A549 (cell line): ENCODE measurements around the gene TRAPPC2L. TPM values are rescaled to one million over a fixed set of nuclear protein-coding genes. Genes with fewer than 3 reads are reported as not detected.
A peak's percentile ranks its signal among the peaks of the same experiment; 100 is the strongest.

ENCODE experiments used
- ATAC-seq, 2 experiments: fragments of 200-7000 bp in 1 of 2; fragments of >200 bp in 1 of 2; cut with Nextera tagmentation in 1 of 2; cut with Tn5 transposase in 1 of 2; 3 replicates each; pipeline versions ENCODE4 v1.8.0 to v1.9.1; 2018 to 2020; ENCODE audit warnings: mild to moderate bottlenecking in 1 of 2, moderate library complexity in 1 of 2
- CTCF ChIA-PET: fragments of 300-600 bp; sonication (Branson Sonifier 250); formaldehyde crosslinking; extraction: SDS; loops from one replicate; lab custom pipeline; 2021; ENCODE audit warnings: antibody characterized with exemption, inconsistent platforms; lab: Yijun Ruan, JAX
- POLR2A ChIA-PET: fragments of 350-600 bp; formaldehyde crosslinking; extraction: SDS; loops from one replicate; lab custom pipeline; 2021; ENCODE audit warnings: antibody characterized with exemption, inconsistent platforms; lab: Yijun Ruan, JAX
- DNase-seq, 2 experiments: peaks; one replicate each; pipeline versions ENCODE4 v3.0.0 to v3.0.0-alpha.2; 2011 to 2016; ENCODE audit warnings: low read depth in 1 of 2, low spot score in 1 of 2
- FAIRE-seq: peaks from 2 replicates; lab custom pipeline; 2011; peaks lifted over from hg19 to GRCh38; lab: Jason Lieb, UNC
- H3K27ac ChIP-seq, 2 experiments: fragments of >200 bp; sonication (Bioruptor Twin); formaldehyde crosslinking; 3 replicates each; pipeline ENCODE4 v1.5.1; 2016 to 2017
- H3K4me1 ChIP-seq: fragments of >200 bp; sonication (Bioruptor Twin); formaldehyde crosslinking; 3 replicates; pipeline ENCODE4 v1.6.1; 2016
- H3K4me2 ChIP-seq: fragments of >200 bp; sonication (Bioruptor Twin); formaldehyde crosslinking; 3 replicates; pipeline ENCODE4 v1.6.1; 2016
- H3K4me3 ChIP-seq: fragments of >200 bp; sonication (Bioruptor Twin); formaldehyde crosslinking; 3 replicates; pipeline ENCODE4 v1.5.1; 2016
- H3K9me3 ChIP-seq: fragments of >200 bp; sonication (Bioruptor Twin); formaldehyde crosslinking; 3 replicates; pipeline ENCODE4 v1.6.1; 2016
- CHD4 ChIP-seq: fragments of 200-600 bp; sonication (generic); IDR thresholded peaks from 2 replicates; pipeline ENCODE4 v1.6.1; 2016; ENCODE audit warnings: antibody characterized with exemption, mild to moderate bottlenecking, borderline replicate concordance
- EHF ChIP-seq: fragments of 250-450 bp; sonication (Bioruptor Pico); IDR thresholded peaks from 2 replicates; pipeline ENCODE4 v1.5.0; 2020; ENCODE audit warnings: mild to moderate bottlenecking
- EHMT2 ChIP-seq: fragments of 200-600 bp; sonication (generic); IDR thresholded peaks from 2 replicates; pipeline ENCODE4 v1.6.1; 2016; ENCODE audit warnings: antibody characterized with exemption, low read depth, mild to moderate bottlenecking, moderate library complexity
- FOSB ChIP-seq: fragments of 250-450 bp; sonication (Bioruptor Pico); IDR thresholded peaks from 2 replicates; pipeline ENCODE4 v1.5.0; 2020; ENCODE audit warnings: mild to moderate bottlenecking, moderate library complexity
- HEYL ChIP-seq: fragments of 250-450 bp; sonication (Bioruptor Pico); IDR thresholded peaks from 2 replicates; pipeline ENCODE4 v1.8.0; 2021; ENCODE audit warnings: mild to moderate bottlenecking, moderate library complexity
- HMGXB4 ChIP-seq: fragments of 250-450 bp; sonication (Bioruptor Pico); IDR thresholded peaks from 2 replicates; pipeline ENCODE4 v1.5.0; 2021; ENCODE audit warnings: mild to moderate bottlenecking, moderate library complexity, borderline replicate concordance
- JUN ChIP-seq, 2 experiments: fragments of >200 bp; sonication (Bioruptor Twin); formaldehyde crosslinking; IDR thresholded peaks; 2 replicates in 1 of 2; 3 replicates in 1 of 2; pipeline ENCODE4 v1.6.1; 2016 to 2017
- MAX ChIP-seq: IDR thresholded peaks from 2 replicates; pipeline ENCODE4 v1.6.1; 2012
- MAZ ChIP-seq: fragments of 150-350 bp; IDR thresholded peaks from 2 replicates; pipeline ENCODE4 v1.6.1; 2014; ENCODE audit warnings: antibody characterized with exemption, low read depth, low read length, borderline replicate concordance
- MYC ChIP-seq: IDR thresholded peaks from 2 replicates; pipeline ENCODE4 v1.6.1; 2012; ENCODE audit warnings: mild to moderate bottlenecking, inconsistent platforms, low read length, improper control_type of control experiment, borderline replicate concordance
- NFE2L2 ChIP-seq: fragments of 150-350 bp; conservative IDR thresholded peaks from 2 replicates; pipeline ENCODE4 v1.6.1; 2014; ENCODE audit warnings: low read length
- NPAS2 ChIP-seq: fragments of 250-450 bp; sonication (Bioruptor Pico); IDR thresholded peaks from 2 replicates; pipeline ENCODE4 v1.8.0; 2022; ENCODE audit warnings: mild to moderate bottlenecking, moderate library complexity, borderline replicate concordance
- NR3C1 ChIP-seq: fragments of >200 bp; sonication (Bioruptor Twin); formaldehyde crosslinking; IDR thresholded peaks from 3 replicates; pipeline ENCODE4 v1.6.1; 2017
- POLR2AphosphoS2 ChIP-seq: conservative IDR thresholded peaks from 2 replicates; pipeline ENCODE4 v1.6.1; 2012; ENCODE audit warnings: low read length, improper control_type of control experiment, inconsistent platforms
- RARB ChIP-seq: fragments of 250-450 bp; sonication (Bioruptor Pico); IDR thresholded peaks from 2 replicates; pipeline ENCODE4 v1.8.0; 2021; ENCODE audit warnings: mild to moderate bottlenecking, moderate library complexity
- RCOR1 ChIP-seq: fragments of 150-350 bp; IDR thresholded peaks from 2 replicates; pipeline ENCODE4 v1.6.1; 2014; ENCODE audit warnings: antibody characterized with exemption, low read length, low read depth
- SMC3 ChIP-seq: fragments of >200 bp; sonication (Bioruptor Twin); formaldehyde crosslinking; IDR thresholded peaks from 3 replicates; pipeline ENCODE4 v1.6.1; 2018; ENCODE audit warnings: inconsistent platforms
- SREBF2 ChIP-seq: fragments of 450-650 bp; IDR thresholded peaks from 2 replicates; pipeline ENCODE4 v1.6.1; 2014; ENCODE audit warnings: mild to moderate bottlenecking, moderate library complexity
- TFCP2L1 ChIP-seq: fragments of 250-450 bp; sonication (Bioruptor Pico); IDR thresholded peaks from 2 replicates; pipeline ENCODE4 v1.5.0; 2021; ENCODE audit warnings: mild to moderate bottlenecking
- ZC3H11A ChIP-seq: fragments of 450-650 bp; IDR thresholded peaks from 2 replicates; pipeline ENCODE4 v1.6.1; 2014; ENCODE audit warnings: antibody characterized with exemption, mild to moderate bottlenecking
- ZFP36 ChIP-seq: fragments of 450-650 bp; IDR thresholded peaks from 2 replicates; pipeline ENCODE4 v1.6.1; 2014; ENCODE audit warnings: borderline replicate concordance; ENCODE audit not compliant: partially characterized antibody
- ZSCAN20 ChIP-seq: fragments of 250-450 bp; sonication (Bioruptor Pico); IDR thresholded peaks from 2 replicates; pipeline ENCODE4 v1.8.0; 2022; ENCODE audit warnings: mild to moderate bottlenecking, moderate library complexity
- WGBS: methylation state at CpG from one replicate; pipeline ENCODE4 v1.1.6; 2017; ENCODE audit errors: missing lambda C conversion rate; 5-methylcytosine and 5-hydroxymethylcytosine counted together
- polyA plus RNA-seq, 4 experiments: library from polyadenylated mRNA; depleted of rRNA in 3 of 4; stranded (reverse); fragments of >200 nt; fragmentation: RNase III in 1 of 4; extraction: RNeasy Plus Mini Kit Qiagen cat#74134 plus additional on column Dnase treatment in 1 of 4; gene quantifications; 2 replicates in 3 of 4; 3 replicates in 1 of 4; pipeline ENCODE4 v1.2.3, GENCODE V29; 2011 to 2017
- TF ChIP-seq, protein P1 (sequence below): IDR thresholded peaks from 2 replicates; pipeline ENCODE4 v1.6.1; 2012; ENCODE audit warnings: low read depth, borderline replicate concordance
- TF ChIP-seq, protein P2 (sequence below): fragments of 450-650 bp; IDR thresholded peaks from 2 replicates; pipeline ENCODE4 v1.6.1; 2014; ENCODE audit warnings: antibody characterized with exemption
- TF ChIP-seq, protein P3 (sequence below): fragments of >200 bp; sonication (Bioruptor Twin); formaldehyde crosslinking; IDR thresholded peaks from 2 replicates; pipeline ENCODE4 v1.6.1; 2016

TRAPPC2L gene
- polyA plus RNA-seq, 2 of the 4 experiments (the other 2 are of a cell fraction), result 70.3 to 80.2 TPM

- FAIRE-seq, result no peak
- H3K4me2 ChIP-seq, result no peak overlapping the region
- DNase-seq, result no peak
- 71% methylated on average over 21 of the region's 36 CpGs for WGBS
- no peak overlapping the region for H3K4me3 ChIP-seq
- peaks cover 7% of the 10 kb centered on the region; the same call in 2 of the 3 replicates for H3K4me1 ChIP-seq
- no peak for ATAC-seq
- no peak for TF ChIP-seq HEYL (CRISPR knock-in tag)
- no peak for TF ChIP-seq MAX
- no peak for TF ChIP-seq RCOR1
- no peak for TF ChIP-seq NR3C1
- TF ChIP-seq, protein P1, sequence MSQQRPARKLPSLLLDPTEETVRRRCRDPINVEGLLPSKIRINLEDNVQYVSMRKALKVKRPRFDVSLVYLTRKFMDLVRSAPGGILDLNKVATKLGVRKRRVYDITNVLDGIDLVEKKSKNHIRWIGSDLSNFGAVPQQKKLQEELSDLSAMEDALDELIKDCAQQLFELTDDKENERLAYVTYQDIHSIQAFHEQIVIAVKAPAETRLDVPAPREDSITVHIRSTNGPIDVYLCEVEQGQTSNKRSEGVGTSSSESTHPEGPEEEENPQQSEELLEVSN, result no peak
- TF ChIP-seq EHMT2, result no peak
- TF ChIP-seq RARB, result no peak
- no peak for TF ChIP-seq HMGXB4 (CRISPR knock-in tag)
- TF ChIP-seq, protein P2, sequence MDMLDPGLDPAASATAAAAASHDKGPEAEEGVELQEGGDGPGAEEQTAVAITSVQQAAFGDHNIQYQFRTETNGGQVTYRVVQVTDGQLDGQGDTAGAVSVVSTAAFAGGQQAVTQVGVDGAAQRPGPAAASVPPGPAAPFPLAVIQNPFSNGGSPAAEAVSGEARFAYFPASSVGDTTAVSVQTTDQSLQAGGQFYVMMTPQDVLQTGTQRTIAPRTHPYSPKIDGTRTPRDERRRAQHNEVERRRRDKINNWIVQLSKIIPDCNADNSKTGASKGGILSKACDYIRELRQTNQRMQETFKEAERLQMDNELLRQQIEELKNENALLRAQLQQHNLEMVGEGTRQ, result no peak
- no peak for TF ChIP-seq FOSB (CRISPR knock-in tag)
- TF ChIP-seq TFCP2L1 (CRISPR knock-in tag), result no peak
- no peak for TF ChIP-seq EHF (CRISPR knock-in tag)
- no peaks in the 10 kb centered on the region for H3K9me3 ChIP-seq
- CTCF ChIA-PET, result interaction anchor here (0.6 to 2.1 kb wide), 4 partner anchors 9 to 65 kb away, joined by 3 to 4 read pairs (median 4); no protein-coding TSS in a partner anchor
- POLR2A ChIA-PET, result interaction anchor here (0.8 kb wide), 1 partner anchor 11 kb away, joined by 3 read pairs; no protein-coding TSS in a partner anchor
- no peak overlapping the region for H3K27ac ChIP-seq
Measured at GRCh38 chr16:88880226-88881006, 23.5 kb downstream of the TRAPPC2L start.

DNA sequence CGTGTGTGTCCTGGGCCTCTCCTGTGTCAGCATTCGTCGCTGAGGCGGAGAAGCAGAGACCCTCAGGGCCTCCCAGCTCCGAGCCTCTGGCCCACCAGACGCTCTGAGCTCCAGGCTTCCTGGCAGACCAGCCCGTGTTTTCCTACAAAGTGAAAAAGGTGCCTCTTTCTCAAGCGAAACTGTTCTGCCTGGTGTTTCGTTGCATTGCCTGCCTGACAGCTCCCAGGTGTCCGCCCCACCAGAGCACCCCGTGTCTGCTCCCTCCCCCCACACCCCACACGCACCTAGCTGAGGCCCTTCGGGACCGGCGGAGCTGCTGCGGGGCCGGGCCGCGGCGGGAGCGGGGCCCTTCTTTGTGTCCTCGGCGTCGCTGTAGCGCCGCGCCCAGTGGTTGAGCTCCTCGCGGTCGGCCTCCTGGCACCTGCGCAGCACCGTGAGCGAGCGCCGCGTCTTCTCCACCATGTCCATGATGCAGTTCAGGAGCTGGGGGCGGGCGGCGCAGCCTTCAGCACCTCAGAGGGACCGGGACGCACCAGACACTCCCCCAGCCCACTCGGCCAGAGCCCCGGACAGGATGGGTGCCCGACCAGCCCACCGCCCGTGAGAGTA is 24.2 kb downstream of the TRAPPC2L start:
- peaks cover 7% of the 10 kb centered on the region; the same call in 2 of the 3 replicates for H3K4me1 ChIP-seq
- ChIA-PET CTCF (interaction anchor here (1.4 kb wide), 1 partner anchor 10 kb away, joined by 3 read pairs; no protein-coding TSS in a partner anchor), POLR2A (interaction anchor here (0.8 kb wide), 1 partner anchor 12 kb away, joined by 3 read pairs; no protein-coding TSS in a partner anchor)
- no peaks in the 10 kb centered on the region for H3K9me3 ChIP-seq
- peak overlapping the region; percentile 24; the same call in 2 of the 3 replicates for H3K4me2 ChIP-seq
- H3K27ac ChIP-seq, result no peak overlapping the region
- no peak overlapping the region for H3K4me3 ChIP-seq
- ATAC-seq, result peak in 1 of 2 experiments; percentile 12; a peak in 2 of 6 replicates
- DNase-seq, result no peak
- FAIRE-seq, result no peak
- 46% methylated on average over 15 of the region's 46 CpGs for WGBS
- no peak for TF ChIP-seq NR3C1
- no peak for TF ChIP-seq EHF (CRISPR knock-in tag)
- no peak for TF ChIP-seq SMC3
- TF ChIP-seq, protein P3, sequence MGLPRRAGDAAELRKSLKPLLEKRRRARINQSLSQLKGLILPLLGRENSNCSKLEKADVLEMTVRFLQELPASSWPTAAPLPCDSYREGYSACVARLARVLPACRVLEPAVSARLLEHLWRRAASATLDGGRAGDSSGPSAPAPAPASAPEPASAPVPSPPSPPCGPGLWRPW, result no peak
- no peak for TF ChIP-seq MAZ
- TF ChIP-seq JUN (IDR thresholded peaks at IDR 0.05), result no peak
- TF ChIP-seq SREBF2, result no peak
- no peak for TF ChIP-seq ZC3H11A
- TF ChIP-seq POLR2AphosphoS2, result no peak
- TF ChIP-seq ZSCAN20 (CRISPR knock-in tag), result no peak
- TF ChIP-seq MAX, result no peak
- TF ChIP-seq ZFP36, result no peak
- TF ChIP-seq TFCP2L1 (CRISPR knock-in tag), result no peak
- no peak for TF ChIP-seq HMGXB4 (CRISPR knock-in tag)
- TF ChIP-seq NPAS2 (CRISPR knock-in tag), result no peak
- no peak for TF ChIP-seq MYC
- TF ChIP-seq CHD4, result no peak
- TF ChIP-seq NFE2L2, result no peak
- TF ChIP-seq, all 56 proteins: peak for 0
